ENCODE measurements around the gene SAT1.

SAT1 gene

DNA sequence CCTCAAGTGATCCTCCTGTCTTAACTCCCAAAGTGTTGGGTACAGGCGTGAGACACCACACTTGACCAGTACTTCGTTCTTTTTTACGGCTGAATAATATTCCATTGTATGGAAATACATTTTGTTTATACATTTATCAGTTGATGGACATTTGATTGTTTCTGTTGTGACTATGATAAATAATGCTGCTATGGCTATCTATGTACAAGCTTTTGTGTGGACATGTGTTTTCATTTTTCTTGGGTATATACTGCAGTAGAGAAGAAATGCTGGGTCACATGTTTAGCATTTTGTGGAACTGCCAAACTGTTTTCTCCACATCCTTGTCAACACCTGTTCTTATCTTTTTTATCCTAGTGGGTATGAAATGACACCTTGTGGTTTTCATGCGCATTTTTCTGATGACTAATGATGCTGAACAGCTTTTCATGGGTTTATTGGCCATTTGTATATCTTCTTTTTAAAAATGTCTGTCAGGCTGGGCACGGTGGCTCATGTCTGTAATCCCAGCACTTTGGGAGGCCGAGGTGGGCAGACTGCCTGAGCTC lies 37.3 kb downstream of the SAT1 start:
- Histone ChIP-seq H3K27ac (no peak overlapping the region), H3K4me3 (no peak overlapping the region)
- TF ChIP-seq, protein P1, sequence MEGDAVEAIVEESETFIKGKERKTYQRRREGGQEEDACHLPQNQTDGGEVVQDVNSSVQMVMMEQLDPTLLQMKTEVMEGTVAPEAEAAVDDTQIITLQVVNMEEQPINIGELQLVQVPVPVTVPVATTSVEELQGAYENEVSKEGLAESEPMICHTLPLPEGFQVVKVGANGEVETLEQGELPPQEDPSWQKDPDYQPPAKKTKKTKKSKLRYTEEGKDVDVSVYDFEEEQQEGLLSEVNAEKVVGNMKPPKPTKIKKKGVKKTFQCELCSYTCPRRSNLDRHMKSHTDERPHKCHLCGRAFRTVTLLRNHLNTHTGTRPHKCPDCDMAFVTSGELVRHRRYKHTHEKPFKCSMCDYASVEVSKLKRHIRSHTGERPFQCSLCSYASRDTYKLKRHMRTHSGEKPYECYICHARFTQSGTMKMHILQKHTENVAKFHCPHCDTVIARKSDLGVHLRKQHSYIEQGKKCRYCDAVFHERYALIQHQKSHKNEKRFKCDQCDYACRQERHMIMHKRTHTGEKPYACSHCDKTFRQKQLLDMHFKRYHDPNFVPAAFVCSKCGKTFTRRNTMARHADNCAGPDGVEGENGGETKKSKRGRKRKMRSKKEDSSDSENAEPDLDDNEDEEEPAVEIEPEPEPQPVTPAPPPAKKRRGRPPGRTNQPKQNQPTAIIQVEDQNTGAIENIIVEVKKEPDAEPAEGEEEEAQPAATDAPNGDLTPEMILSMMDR (IDR thresholded peaks at IDR 0.05): no peak
- DNase-seq (ENCODE audit: low spot score): no peak

DNA sequence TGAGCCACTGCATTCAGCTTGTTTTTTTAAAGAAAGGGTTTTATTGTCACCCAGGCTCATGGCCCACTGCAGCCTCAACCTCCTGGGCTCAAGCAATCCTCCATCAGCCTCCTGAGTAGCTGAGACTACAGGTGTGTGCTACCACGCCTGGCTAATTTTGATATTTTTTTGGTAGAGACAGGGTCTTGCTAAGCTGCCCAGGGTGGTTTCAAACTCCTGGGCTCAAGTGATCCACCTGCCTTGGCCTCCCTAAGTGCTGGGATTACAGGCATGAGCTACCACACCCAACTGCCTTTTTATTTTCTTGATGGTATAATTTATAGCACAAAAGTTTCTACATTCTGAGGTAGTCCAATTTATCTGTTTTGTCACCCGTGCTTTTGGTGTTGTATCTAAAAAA lies 38.9 kb downstream of the SAT1 start:
- H3K4me3 ChIP-seq: no peak overlapping the region
- no peak for DNase-seq (ENCODE audit: low spot score)
- H3K27ac ChIP-seq: no peak overlapping the region
- TF ChIP-seq, protein P1 (IDR thresholded peaks at IDR 0.05): no peak

DNA sequence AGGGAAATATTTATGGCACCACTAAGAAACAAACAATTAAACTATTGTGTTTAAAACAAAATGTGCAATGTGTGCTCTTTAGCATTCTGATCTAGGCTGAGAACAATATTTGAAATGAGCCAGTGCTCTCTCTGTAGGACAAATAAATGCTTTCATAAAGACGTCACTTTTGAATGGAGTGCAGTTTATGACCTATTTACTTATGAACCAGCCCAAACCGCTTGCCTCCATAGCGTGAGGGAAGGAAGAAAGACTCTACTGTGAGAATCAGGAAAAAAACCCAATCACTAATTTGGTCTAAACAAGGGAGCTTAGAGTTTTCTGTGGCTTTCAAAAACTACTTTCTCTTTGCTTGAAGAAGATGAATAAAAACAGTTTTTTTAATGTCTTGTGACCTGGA lies 39.4 kb downstream of the SAT1 start:
- DNase-seq (ENCODE audit: low spot score): no peak
- TF ChIP-seq, protein P1 (IDR thresholded peaks at IDR 0.05): no peak
- H3K4me3 ChIP-seq: no peak overlapping the region
- no peak overlapping the region for H3K27ac ChIP-seq

DNA sequence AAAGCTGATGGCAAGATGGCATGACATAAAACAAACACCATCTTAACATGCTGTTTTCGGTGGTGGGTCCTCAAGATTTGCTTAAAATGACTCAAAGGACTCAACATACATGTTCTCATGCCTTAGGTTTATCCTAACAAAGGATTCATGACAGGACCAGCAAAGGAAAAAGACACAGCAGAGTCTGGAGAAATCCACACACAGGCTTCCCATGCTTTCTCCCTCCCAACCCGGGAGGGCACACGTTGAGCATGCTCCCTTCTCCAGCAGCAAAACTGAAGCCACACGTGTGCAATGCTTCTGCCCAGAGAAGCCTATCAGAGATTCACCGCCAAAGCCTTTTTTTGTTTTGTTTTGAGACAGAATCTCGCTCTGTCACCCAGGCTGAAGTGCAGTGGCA lies 39.9 kb downstream of the SAT1 start:
- DNase-seq (ENCODE audit: low spot score): no peak
- Histone ChIP-seq H3K27ac (no peak overlapping the region), H3K4me3 (no peak overlapping the region)
- TF ChIP-seq, protein P1 (IDR thresholded peaks at IDR 0.05): no peak

DNA sequence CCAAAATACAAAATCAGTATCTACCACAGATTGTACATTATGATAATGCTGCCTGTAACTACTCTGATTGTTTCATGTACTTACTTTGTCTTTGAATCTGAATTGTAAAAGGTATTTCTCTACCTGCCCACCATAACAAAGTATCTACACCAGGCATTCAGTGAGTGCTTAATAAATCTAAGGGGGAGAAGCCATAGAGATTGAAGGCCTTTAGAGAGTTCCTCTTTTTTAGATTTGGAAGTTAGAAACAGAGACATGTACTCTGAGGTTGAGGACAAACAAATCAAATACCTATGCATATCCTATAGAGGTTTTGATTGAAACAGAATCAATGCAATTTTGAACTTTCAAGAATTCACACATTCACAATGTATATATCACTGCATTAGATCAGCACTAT lies 42.7 kb downstream of the SAT1 start:
- DNase-seq (ENCODE audit: low spot score): no peak
- TF ChIP-seq, protein P1 (IDR thresholded peaks at IDR 0.05): no peak
- H3K27ac ChIP-seq: no peak overlapping the region

DNA sequence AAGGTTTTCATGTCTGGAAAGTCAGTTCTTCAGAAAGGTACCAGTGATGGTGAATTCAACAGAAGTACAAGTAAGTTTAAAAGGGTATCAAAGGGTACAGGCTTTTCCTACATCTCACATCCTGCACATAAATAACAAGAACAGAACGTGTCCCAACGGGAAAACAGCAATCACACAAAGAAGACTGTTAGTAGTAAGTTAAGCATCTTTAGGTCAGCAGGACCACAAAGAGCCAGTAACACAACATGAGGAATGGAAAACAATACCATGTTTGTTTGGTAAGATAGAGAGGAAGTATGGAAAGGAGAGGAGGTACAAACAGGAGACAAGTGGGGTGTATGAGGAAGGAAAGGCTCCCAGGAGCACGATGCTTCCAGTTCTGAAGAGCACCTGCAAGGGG lies 43.2 kb downstream of the SAT1 start:
- TF ChIP-seq, protein P1 (IDR thresholded peaks at IDR 0.05): no peak
- no peak for DNase-seq (ENCODE audit: low spot score)
- Histone ChIP-seq H3K27ac (no peak overlapping the region), H3K4me3 (no peak overlapping the region)

More for the DNA sequence above, 42.7 kb downstream of the SAT1 start:
- H3K4me3 ChIP-seq: no peak overlapping the region

DNA sequence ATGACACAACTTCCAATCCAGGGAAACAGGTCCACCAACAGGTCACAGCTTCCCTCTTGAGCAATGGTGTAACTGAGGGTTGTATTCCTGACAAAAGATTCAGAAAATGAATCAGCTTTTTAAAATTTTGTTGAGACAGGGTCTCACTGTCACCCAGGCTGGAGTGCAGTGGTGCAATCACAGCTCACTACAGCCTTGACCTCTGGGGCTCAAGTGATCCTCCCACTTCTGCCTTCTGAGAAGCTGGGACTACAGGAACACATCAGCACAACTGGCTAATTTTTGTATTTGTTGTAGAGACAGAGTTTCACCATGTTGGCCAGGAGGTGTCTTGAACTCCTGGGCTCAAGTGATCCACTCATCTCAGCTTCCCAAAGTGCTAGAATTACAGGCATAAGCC lies 43.7 kb downstream of the SAT1 start:
- TF ChIP-seq, protein P1 (IDR thresholded peaks at IDR 0.05): no peak
- H3K27ac ChIP-seq: no peak overlapping the region
- DNase-seq (ENCODE audit: low spot score): no peak
- H3K4me3 ChIP-seq: no peak overlapping the region

Data from coronary artery (tissue), 2 donors.